ENCODE results near the gene OLIG2.

OLIG2 gene

DNA sequence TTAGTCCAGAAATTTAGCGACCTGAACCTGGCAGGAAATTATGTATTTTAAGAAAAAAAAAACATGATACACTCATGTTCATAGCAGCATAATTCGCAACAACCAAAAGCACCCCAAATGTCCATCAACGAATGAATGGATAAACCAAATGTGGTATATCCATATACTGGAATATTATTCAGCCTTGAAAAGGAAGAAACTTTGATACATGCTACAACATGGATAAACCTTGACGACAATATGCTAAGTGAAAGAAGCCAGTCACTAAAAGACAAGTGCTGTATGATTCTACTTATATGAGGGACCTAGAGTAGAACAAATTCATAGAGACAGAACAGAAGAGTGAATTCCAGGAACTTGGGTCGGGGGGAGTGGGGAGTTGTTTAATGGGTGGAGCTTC is 43.5 kb downstream of the OLIG2 start:
- no peak for DNase-seq

DNA sequence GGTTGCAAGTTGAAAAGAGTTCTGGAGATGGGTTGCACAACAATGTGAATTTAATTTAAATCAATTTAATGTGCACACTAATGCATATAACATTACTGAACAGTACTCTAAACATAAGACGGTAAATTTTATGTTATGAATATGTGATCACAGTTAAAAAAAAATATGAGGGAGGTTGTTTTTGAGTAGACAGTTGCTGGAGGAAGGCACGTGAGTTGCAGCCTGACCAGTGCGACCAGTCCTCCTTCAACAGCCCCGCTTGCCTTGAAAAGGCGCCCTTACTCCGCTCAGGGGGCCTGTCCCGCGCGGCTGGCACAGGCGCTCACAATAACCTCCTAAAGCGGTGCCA is 43.9 kb downstream of the OLIG2 start:
- no peak for DNase-seq

DNA sequence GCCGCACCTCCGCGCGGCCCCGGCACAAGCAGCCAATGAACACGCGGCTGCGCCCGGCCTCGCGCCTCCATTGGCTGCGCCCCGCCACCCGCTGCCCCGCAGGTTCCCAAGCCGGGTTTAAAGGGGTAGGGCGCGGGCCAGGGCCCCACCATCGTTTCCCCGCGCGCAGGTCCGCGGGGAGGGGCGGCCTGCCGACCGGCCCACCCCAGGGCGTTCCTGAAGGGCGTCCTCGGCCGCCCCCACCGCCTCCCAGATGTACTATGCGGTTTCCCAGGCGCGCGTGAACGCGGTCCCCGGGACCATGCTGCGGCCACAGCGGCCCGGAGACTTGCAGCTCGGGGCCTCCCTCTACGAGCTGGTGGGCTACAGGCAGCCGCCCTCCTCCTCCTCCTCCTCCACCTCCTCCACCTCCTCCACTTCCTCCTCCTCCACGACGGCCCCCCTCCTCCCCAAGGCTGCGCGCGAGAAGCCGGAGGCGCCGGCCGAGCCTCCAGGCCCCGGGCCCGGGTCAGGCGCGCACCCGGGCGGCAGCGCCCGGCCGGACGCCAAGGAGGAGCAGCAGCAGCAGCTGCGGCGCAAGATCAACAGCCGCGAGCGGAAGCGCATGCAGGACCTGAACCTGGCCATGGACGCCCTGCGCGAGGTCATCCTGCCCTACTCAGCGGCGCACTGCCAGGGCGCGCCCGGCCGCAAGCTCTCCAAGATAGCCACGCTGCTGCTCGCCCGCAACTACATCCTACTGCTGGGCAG is 44.4 kb downstream of the OLIG2 start, which contains the start of gene OLIG1:
TSS of gene OLIG1 (plus strand) at position 148 of the 750 bp plus-strand sequence. CDS start at position 254, 106 bp downstream.
- DNase-seq: peak in 1 of 2 donors; percentile 27

DNA sequence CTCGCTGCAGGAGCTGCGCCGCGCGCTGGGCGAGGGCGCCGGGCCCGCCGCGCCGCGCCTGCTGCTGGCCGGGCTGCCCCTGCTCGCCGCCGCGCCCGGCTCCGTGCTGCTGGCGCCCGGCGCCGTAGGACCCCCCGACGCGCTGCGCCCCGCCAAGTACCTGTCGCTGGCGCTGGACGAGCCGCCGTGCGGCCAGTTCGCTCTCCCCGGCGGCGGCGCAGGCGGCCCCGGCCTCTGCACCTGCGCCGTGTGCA is 44.9 kb downstream of the OLIG2 start:
- DNase-seq: no peak

DNA sequence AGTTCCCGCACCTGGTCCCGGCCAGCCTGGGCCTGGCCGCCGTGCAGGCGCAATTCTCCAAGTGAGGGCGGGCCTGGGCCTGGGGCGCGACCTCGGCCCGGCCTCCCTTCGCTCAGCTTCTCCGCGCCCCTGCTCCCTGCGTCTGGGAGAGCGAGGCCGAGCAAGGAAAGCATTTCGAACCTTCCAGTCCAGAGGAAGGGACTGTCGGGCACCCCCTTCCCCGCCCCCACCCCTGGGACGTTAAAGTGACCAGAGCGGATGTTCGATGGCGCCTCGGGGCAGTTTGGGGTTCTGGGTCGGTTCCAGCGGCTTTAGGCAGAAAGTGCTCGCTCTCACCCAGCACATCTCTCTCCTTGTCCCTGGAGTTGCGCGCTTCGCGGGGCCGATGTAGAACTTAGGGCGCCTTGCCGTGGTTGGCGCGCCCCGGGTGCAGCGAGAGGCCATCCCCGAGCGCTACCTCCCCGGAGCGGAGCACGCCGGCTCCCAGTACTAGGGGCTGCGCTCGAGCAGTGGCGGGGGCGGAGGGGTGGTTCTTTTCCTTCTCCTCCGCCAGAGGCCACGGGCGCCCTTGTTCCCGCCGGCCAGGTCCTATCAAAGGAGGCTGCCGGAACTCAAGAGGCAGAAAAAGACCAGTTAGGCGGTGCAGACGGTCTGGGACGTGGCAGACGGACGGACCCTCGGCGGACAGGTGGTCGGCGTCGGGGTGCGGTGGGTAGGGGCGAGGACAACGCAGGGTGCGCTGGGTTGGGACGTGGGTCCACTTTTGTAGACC is 45.4 kb downstream of the OLIG2 start:
- DNase-seq: no peak

DNA sequence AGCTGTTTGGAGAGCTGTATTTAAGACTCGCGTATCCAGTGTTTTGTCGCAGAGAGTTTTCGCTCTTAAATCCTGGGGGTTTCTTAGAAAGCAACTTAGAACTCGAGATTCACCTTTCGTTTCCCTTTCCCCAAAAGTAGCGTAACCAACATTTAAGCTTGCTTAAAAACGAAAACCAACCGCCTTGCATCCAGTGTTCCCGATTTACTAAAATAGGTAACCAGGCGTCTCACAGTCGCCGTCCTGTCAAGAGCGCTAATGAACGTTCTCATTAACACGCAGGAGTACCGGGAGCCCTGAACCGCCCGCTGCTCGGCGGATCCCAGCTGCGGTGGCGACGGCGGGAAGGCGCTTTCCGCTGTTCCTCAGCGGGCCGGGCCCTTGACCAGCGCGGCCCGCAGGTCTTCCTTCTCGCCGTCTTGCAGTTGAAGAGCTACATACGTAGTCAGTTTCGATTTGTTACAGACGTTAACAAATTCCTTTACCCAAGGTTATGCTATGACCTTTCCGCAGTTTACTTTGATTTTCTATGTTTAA is 46.1 kb downstream of the OLIG2 start:
- DNase-seq: no peak

DNA sequence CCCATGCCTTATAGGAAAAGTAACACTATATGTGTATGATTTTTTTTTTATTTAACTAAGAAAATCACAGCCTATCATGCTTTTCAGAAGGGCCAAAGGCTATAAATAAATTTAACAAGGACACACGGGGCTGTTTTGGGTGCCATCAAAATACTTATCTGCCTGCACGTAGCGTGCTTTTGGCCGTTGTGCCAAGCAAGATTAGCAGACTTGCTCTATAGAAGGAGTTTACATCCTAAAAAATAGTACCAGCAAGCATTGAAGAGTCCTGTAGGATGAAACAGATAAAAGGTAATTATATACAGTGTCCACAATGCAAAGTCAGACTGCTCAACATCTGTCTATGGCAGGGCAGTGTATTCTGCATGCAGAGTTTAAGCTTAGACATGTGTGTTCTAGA is 47.9 kb downstream of the OLIG2 start:
- DNase-seq: no peak

DNA sequence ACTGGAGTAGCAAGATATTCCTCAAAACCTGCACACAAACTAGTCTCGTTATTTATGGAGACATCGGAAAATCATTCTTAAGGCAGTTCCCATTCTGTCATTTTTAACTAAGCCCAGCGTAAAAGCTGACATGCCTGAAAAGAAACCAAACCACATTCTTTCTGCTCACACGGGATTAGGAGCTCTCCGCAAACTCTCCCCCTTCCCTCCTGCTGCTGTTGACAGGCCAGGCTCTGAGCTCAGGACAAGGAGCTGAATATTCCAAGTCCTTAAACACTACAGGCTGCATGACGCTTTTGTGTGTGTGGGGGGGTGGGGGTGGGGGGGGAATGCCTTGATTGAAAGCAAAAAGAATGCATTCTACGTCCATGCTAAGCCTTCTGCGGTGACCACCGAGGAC is 49.4 kb downstream of the OLIG2 start:
- DNase-seq: no peak

DNA sequence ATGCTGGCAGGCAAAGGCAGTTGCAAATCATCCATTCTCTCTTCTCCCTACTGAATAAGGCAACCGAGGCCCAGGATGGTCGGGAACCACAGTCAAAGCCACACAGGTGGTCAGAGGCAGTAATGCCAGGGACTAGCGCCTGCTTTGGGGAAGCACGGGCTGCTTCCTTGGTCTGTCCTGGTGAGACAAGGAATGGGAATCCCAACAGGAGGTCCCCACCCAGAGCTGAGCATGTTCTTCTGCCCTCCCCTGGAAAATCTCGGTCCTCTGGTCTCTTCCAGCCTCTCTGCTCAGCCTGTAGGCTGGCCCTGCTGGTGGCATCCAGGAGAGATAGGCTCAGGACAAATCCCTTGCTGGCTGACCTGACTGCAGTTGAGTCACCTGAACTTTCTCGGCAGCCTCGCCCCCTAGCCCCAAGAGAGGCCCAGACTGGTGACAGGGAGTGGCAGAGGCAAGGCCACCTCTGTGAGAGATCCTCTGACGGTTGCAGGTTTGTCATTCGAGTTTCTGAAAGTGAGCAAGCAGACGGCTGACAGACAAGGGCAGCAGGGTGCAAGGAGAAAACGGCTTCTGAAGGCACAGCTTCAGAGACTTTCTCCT is 50.0 kb downstream of the OLIG2 start:
- DNase-seq: no peak

DNA sequence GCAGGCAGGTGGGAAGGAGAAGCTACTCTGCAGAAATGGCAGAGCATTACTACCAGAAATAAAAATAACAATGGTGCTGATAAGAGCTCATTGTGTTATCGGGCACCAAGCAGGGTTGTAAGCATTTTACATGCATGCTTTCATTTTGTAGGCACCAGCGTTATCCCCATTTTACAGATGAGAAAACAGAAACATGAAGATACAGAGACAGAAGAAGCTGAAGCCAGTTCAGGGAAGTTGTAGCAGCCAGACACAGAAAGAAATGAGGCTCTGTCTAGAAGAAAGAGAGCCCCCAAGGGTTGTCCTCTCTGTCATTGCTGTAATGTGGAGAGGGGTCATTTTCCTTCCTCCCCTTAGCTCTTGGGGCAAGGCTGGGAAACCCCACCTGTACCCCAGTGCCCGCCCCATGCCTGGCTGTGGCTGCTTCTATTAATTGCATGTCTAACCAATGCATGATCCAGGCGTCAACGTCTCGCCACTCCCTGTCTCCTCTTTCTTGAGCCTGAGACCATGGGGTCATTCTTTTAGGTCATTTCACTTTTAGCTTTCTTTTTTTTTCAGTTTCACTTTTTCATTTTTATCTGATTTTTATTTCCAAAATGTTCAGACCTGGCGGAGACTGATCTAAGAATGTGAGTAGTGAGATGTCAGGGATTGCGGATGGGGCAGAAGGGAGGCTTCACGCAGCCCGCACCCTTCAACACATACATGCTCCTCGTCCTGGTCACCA is 51.0 kb downstream of the OLIG2 start:
- DNase-seq: no peak

Data from activated CD4-positive, alpha-beta T cell treated with anti-CD3 and anti-CD28 coated beads for 4 hours (primary cell).